ENCODE data around the gene PRPF6.
"Not testable (repeated sequence)": the region's sequence is repeated elsewhere in the genome, so short reads cannot be mapped to it uniquely, and the experiment has no call there.

Gene PRPF6

GRCh38 chr20:63959699-63960075, 21.2 kb upstream of the PRPF6 start:
- no peak for DNase-seq (ENCODE audit: extremely low read depth in 1 of 2, low read depth in 1 of 2)

GRCh38 chr20:63960654-63961621, 20.0 kb upstream of the PRPF6 start:
- not testable (repeated sequence) for DNase-seq (ENCODE audit: extremely low read depth in 1 of 2, low read depth in 1 of 2)

GRCh38 chr20:63961664-63962425, 19.1 kb upstream of the PRPF6 start:
- DNase-seq (ENCODE audit: extremely low read depth in 1 of 2, low read depth in 1 of 2): no peak

- no peak for DNase-seq (ENCODE audit: extremely low read depth in 1 of 2, low read depth in 1 of 2)
These were observed 18.2 kb upstream of the PRPF6 start for GRCh38 chr20:63962426-63963347.

- DNase-seq (ENCODE audit: extremely low read depth in 1 of 2, low read depth in 1 of 2): no peak
These were observed 17.6 kb upstream of the PRPF6 start for GRCh38 chr20:63963348-63963741.

GRCh38 chr20:63963784-63964301, 17.1 kb upstream of the PRPF6 start:
- no peak for DNase-seq (ENCODE audit: extremely low read depth in 1 of 2, low read depth in 1 of 2)

- DNase-seq (ENCODE audit: extremely low read depth in 1 of 2, low read depth in 1 of 2): no peak
These were observed 16.5 kb upstream of the PRPF6 start for GRCh38 chr20:63964412-63964811.

GRCh38 chr20:63966172-63966943, 14.6 kb upstream of the PRPF6 start:
- no peak for DNase-seq (ENCODE audit: extremely low read depth in 1 of 2, low read depth in 1 of 2)

GRCh38 chr20:63966944-63967322, 14.0 kb upstream of the PRPF6 start:
- DNase-seq (ENCODE audit: extremely low read depth in 1 of 2, low read depth in 1 of 2): no peak

- no peak for DNase-seq (ENCODE audit: extremely low read depth in 1 of 2, low read depth in 1 of 2)
These were observed 13.4 kb upstream of the PRPF6 start for GRCh38 chr20:63967330-63968135.

GRCh38 chr20:63968136-63968927, 12.6 kb upstream of the PRPF6 start:
- DNase-seq (ENCODE audit: extremely low read depth in 1 of 2, low read depth in 1 of 2): no peak

GRCh38 chr20:63968928-63969760, 11.8 kb upstream of the PRPF6 start:
- no peak for DNase-seq (ENCODE audit: extremely low read depth in 1 of 2, low read depth in 1 of 2)

- DNase-seq (ENCODE audit: extremely low read depth in 1 of 2, low read depth in 1 of 2): no peak
These were observed 10.9 kb upstream of the PRPF6 start, which contains the start of gene ZNF512B for GRCh38 chr20:63969838-63970713. TSS of gene ZNF512B (minus strand) at chr20:63969930. CDS start at chr20:63967950, 1,980 bp downstream.

- DNase-seq (ENCODE audit: extremely low read depth in 1 of 2, low read depth in 1 of 2): no peak
These were observed 10.1 kb upstream of the PRPF6 start for GRCh38 chr20:63970714-63971431.

- not testable (repeated sequence) for DNase-seq (ENCODE audit: extremely low read depth in 1 of 2, low read depth in 1 of 2)
These were observed 9.0 kb upstream of the PRPF6 start for GRCh38 chr20:63971960-63972311.
